Hematopoietic multipotent progenitor cell (in vitro differentiated cells): ENCODE data around the gene FKBP11. TPM values are rescaled to one million over a fixed set of nuclear protein-coding genes. Genes with fewer than 3 reads are reported as not detected.

Experiments used
- small RNA-seq: library from RNA; depleted of rRNA; stranded (forward); fragments of <200 nt; gene quantifications from one replicate; pipeline ENCODE3, GENCODE V24; 2012
- total RNA-seq: library from RNA; depleted of rRNA; stranded (reverse); fragments of >200 nt; gene quantifications from one replicate; pipeline ENCODE4 v1.2.3, GENCODE V29; 2012

FKBP11 gene
- total RNA-seq, 1 donor, result 8.6 TPM

Small RNA genes lying within 50 kb of the gene (small RNA-seq; reads per million reads assigned to genes)
- gene AC073610.1, result not detected
- gene RNU6-600P, result not detected

Other genes starting within 250 kb of the FKBP11 start
- 96.9 TPM for gene KANSL2, start 243.3 kb downstream of the FKBP11 start, total RNA-seq
- 36.9 TPM for gene CCNT1, start 208.8 kb downstream of the FKBP11 start, total RNA-seq
- 44.7 TPM for gene ADCY6, start 136.4 kb downstream of the FKBP11 start, total RNA-seq
- 9.2 TPM for gene CACNB3, start 107.0 kb downstream of the FKBP11 start, total RNA-seq
- gene DDX23, start 73.3 kb downstream of the FKBP11 start, total RNA-seq, result 58.7 TPM
- gene RND1, start 59.6 kb downstream of the FKBP11 start, total RNA-seq, result 1.9 TPM
- 73.5 TPM for gene ARF3, start 32.0 kb upstream of the FKBP11 start, total RNA-seq
- gene WNT10B, start 46.2 kb upstream of the FKBP11 start, total RNA-seq, result under 0.01 TPM
- not detected for gene WNT1, start 52.8 kb upstream of the FKBP11 start, total RNA-seq
- 0.81 TPM for gene DDN, start 73.9 kb upstream of the FKBP11 start, total RNA-seq
- gene PRKAG1, start 93.3 kb upstream of the FKBP11 start, total RNA-seq, result 38.0 TPM
- 54.7 TPM for gene KMT2D, start 135.3 kb upstream of the FKBP11 start, total RNA-seq
- gene RHEBL1, start 144.5 kb upstream of the FKBP11 start, total RNA-seq, result 2.7 TPM
- 0.81 TPM for gene DHH, start 169.3 kb upstream of the FKBP11 start, total RNA-seq
- 112 TPM for gene LMBR1L, start 185.4 kb upstream of the FKBP11 start, total RNA-seq
- gene TUBA1B, start 205.9 kb upstream of the FKBP11 start, total RNA-seq, result 1,377 TPM